Keratinocyte (primary cell): ENCODE measurements around the gene PXN. TPM values are rescaled to one million over a fixed set of nuclear protein-coding genes. Genes with fewer than 3 reads are reported as not detected.

Source experiments
- DNase-seq: peaks from one replicate; pipeline ENCODE4 v3.0.0-alpha.2; 2011; ENCODE audit warnings: low read depth, missing footprints, low spot score
- FAIRE-seq: peaks from 2 replicates; lab custom pipeline; 2011; peaks lifted over from hg19 to GRCh38; lab: Jason Lieb, UNC
- H2AFZ ChIP-seq: 2 replicates; pipeline ENCODE4 v1.6.0; 2012; ENCODE audit warnings: low read length, control low read depth, inconsistent platforms; ENCODE audit not compliant: control insufficient read depth
- H3K27ac ChIP-seq: 2 replicates; pipeline ENCODE4 v1.5.1; 2011; ENCODE audit warnings: low read length; ENCODE audit not compliant: control insufficient read depth, insufficient read depth
- H3K27me3 ChIP-seq: 3 replicates; pipeline ENCODE4 v1.6.0; 2011; ENCODE audit warnings: low read length; ENCODE audit not compliant: control insufficient read depth, insufficient read depth; ENCODE audit errors: extremely low read depth
- H3K36me3 ChIP-seq, 2 experiments: 2 replicates in 1 of 2; 3 replicates in 1 of 2; pipeline ENCODE4 v1.5.1; 2011; ENCODE audit warnings: low read length in 2 of 2, mild to moderate bottlenecking in 1 of 2; ENCODE audit not compliant: control insufficient read depth in 2 of 2, insufficient read depth in 2 of 2; ENCODE audit errors: extremely low read depth in 1 of 2
- H3K4me1 ChIP-seq: 3 replicates; pipeline ENCODE4 v1.5.1; 2011; ENCODE audit warnings: low read length; ENCODE audit not compliant: control insufficient read depth, insufficient read depth; ENCODE audit errors: extremely low read depth
- H3K4me2 ChIP-seq: 3 replicates; pipeline ENCODE4 v1.6.0; 2011; ENCODE audit warnings: low read depth, low read length; ENCODE audit not compliant: control insufficient read depth, insufficient read depth; ENCODE audit errors: extremely low read depth
- H3K4me3 ChIP-seq, 3 experiments: fragments of 200-600 bp in 1 of 3; sonication (generic) in 1 of 3; 2 replicates in 2 of 3; 3 replicates in 1 of 3; pipeline ENCODE4 v1.5.1; 2011 to 2016; ENCODE audit warnings: low read length in 3 of 3, mild to moderate bottlenecking in 3 of 3, control low read depth in 2 of 3, inconsistent platforms in 1 of 3, low read depth in 1 of 3, mixed read lengths in 1 of 3, mixed run types in 1 of 3, moderate library complexity in 1 of 3; ENCODE audit not compliant: control insufficient read depth in 2 of 3, insufficient read depth in 2 of 3; ENCODE audit errors: extremely low read depth in 1 of 3
- H3K79me2 ChIP-seq: 2 replicates; pipeline ENCODE4 v1.6.0; 2012; ENCODE audit warnings: low read length; ENCODE audit not compliant: control insufficient read depth, insufficient read depth
- H3K9ac ChIP-seq: 3 replicates; pipeline ENCODE4 v1.6.0; 2011; ENCODE audit warnings: low read length; ENCODE audit not compliant: control insufficient read depth, insufficient read depth; ENCODE audit errors: extremely low read depth
- H3K9me1 ChIP-seq: 3 replicates; pipeline ENCODE4 v1.6.0; 2011; ENCODE audit warnings: low read length; ENCODE audit not compliant: control insufficient read depth, insufficient read depth; ENCODE audit errors: extremely low read depth
- H3K9me3 ChIP-seq: 2 replicates; pipeline ENCODE4 v1.5.1; 2012; ENCODE audit warnings: low read depth, low read length; ENCODE audit not compliant: control insufficient read depth
- H4K20me1 ChIP-seq: 3 replicates; pipeline ENCODE4 v1.6.0; 2011; ENCODE audit warnings: low read length; ENCODE audit not compliant: control insufficient read depth, insufficient read depth; ENCODE audit errors: extremely low read depth
- EZH2 ChIP-seq: IDR thresholded peaks from one replicate; pipeline ENCODE4 v1.6.1; 2012; ENCODE audit warnings: inconsistent platforms, mild to moderate bottlenecking, low read length, moderate library complexity
- dilution Hi-C: fragments of 300-500 bp; cut with MboI; formaldehyde crosslinking; loops from one replicate; pipeline ENCODE4 v1.7.0; 2020; ENCODE audit warnings: low sequenced_read_pairs; ENCODE audit not compliant: extremely low pct_ligation_motif_present
- polyA plus RNA-seq, 5 experiments: library from polyadenylated mRNA; depleted of rRNA in 3 of 5; stranded (reverse) in 3 of 5; stranded (forward) in 1 of 5; unstranded in 1 of 5; fragments of >200 nt; gene quantifications; 1 replicate in 1 of 5; 2 replicates in 3 of 5; 3 replicates in 1 of 5; pipeline versions ENCODE4 v1.2.1 to v1.2.3, GENCODE V29; 2011 to 2012; ENCODE audit warnings: missing spikeins in 2 of 5, low read depth in 1 of 5, low replicate concordance in 1 of 5
- TF ChIP-seq, protein P1 (sequence below), 3 experiments: IDR thresholded peaks in 1 of 3; conservative IDR thresholded peaks in 1 of 3; optimal IDR thresholded peaks in 1 of 3; 2 replicates in 2 of 3; 3 replicates in 1 of 3; pipeline versions ENCODE3 to v1.5.1; 2011; ENCODE audit warnings: low read length in 3 of 3, mild to moderate bottlenecking in 3 of 3, moderate library complexity in 2 of 3, control low read depth in 1 of 3, inconsistent platforms in 1 of 3; ENCODE audit not compliant: insufficient read depth in 2 of 3; ENCODE audit errors: extremely low read depth in 1 of 3

Gene PXN
- polyA plus RNA-seq, 1 donor (not counting 4 experiments of a cell fraction or from before 2014, with no cell fraction given): 114 TPM

DNA sequence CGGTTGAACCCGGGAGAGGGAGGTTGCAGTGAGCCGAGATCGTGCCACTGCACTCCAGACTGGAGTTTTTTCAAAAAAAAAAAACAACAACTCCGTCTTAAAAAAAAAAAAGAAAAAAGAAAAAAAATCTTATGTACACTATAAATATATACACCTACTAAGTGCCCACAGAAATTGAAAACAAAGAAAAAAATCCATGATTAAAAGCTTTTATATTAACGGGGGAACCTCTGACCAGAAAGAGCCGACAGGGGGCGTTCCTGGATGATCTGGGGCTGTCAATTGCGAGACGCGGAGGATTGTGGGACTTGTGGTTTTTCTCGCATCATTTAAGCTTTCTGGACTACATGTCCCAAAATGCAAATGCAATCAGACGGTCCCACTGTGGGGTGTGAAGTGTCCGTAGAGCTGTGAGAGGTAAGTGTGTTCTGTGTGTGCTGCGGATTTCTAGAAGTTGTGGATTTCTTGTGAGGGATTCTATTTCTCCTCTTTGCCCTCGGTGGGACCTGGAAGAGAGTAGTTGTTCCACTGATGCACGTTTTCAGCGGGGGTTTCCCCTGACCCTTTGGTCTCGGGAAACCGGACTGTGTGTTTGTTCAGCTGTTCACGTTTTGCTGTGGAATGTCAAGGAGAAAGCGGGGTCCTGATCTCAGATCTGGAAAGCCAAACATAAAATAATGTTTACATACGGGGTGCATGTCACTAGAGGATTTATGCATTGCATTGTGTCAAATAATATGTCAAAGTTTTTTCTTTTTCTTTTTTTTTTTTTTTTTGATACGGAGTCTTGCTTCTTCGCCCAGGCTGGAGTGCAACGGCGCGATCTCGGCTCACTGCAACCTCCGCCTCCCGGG, 36.7 kb upstream of the PXN start, which contains the start of gene SIRT4:
TSS of gene SIRT4 (plus strand) at position 360 of the 854 bp plus-strand sequence. CDS start 1,241 bp downstream, outside the sequence.
- H4K20me1 ChIP-seq: no peaks in the 10 kb centered on the region
- H3K4me1 ChIP-seq: no peaks in the 10 kb centered on the region
- H3K4me3 ChIP-seq: peak within 1 kb of the TSS; percentile 75 to 99 (median 82)
- H3K36me3 ChIP-seq: no peaks in the 10 kb centered on the region
- no peak for TF ChIP-seq EZH2
- TF ChIP-seq, protein P1, sequence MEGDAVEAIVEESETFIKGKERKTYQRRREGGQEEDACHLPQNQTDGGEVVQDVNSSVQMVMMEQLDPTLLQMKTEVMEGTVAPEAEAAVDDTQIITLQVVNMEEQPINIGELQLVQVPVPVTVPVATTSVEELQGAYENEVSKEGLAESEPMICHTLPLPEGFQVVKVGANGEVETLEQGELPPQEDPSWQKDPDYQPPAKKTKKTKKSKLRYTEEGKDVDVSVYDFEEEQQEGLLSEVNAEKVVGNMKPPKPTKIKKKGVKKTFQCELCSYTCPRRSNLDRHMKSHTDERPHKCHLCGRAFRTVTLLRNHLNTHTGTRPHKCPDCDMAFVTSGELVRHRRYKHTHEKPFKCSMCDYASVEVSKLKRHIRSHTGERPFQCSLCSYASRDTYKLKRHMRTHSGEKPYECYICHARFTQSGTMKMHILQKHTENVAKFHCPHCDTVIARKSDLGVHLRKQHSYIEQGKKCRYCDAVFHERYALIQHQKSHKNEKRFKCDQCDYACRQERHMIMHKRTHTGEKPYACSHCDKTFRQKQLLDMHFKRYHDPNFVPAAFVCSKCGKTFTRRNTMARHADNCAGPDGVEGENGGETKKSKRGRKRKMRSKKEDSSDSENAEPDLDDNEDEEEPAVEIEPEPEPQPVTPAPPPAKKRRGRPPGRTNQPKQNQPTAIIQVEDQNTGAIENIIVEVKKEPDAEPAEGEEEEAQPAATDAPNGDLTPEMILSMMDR (optimal IDR thresholded peaks at IDR 0.05 in 1 of 3, IDR thresholded peaks at IDR 0.05 in 1 of 3, conservative IDR thresholded peaks at IDR 0.05 in 1 of 3; ENCODE audit: extremely low read depth in 1 of 3, insufficient read depth in 2 of 3, low read length in 3 of 3): peak; percentile 67 to 90 (median 70)
- no peaks in the 10 kb centered on the region for H3K79me2 ChIP-seq
- peak; percentile 71 for DNase-seq
- peak within 1 kb of the TSS; percentile 91 for H3K9ac ChIP-seq
- H3K9me3 ChIP-seq: no peaks in the 10 kb centered on the region
- peak within 1 kb of the TSS; percentile 100 for H2AFZ ChIP-seq
- peak within 1 kb of the TSS; percentile 55 for H3K27ac ChIP-seq
- H3K27me3 ChIP-seq: no peaks in the 10 kb centered on the region
- dilution Hi-C loops: no loop called here
- FAIRE-seq: peak; percentile 74
- no peaks in the 10 kb centered on the region for H3K9me1 ChIP-seq
- H3K4me2 ChIP-seq: peak within 1 kb of the TSS; percentile 84

- Histone ChIP-seq H3K9ac (peak within 1 kb of the TSS; percentile 98), H3K9me3 (no peaks in the 10 kb centered on the region)
These were observed 27.4 kb upstream of the PXN start, which contains the start of gene RNU4-1 for GRCh38 chr12:120292661-120293531. TSS of gene RNU4-1 (minus strand) at chr12:120293237.

More at GRCh38 chr12:120292661-120293531, 27.4 kb upstream of the PXN start, which contains the start of gene RNU4-1:
- no peaks in the 10 kb centered on the region for H3K9me1 ChIP-seq
- peak within 1 kb of the TSS; percentile 100 for H3K27ac ChIP-seq
- TF ChIP-seq, protein P1 (optimal IDR thresholded peaks at IDR 0.05 in 1 of 3, IDR thresholded peaks at IDR 0.05 in 1 of 3, conservative IDR thresholded peaks at IDR 0.05 in 1 of 3; ENCODE audit: extremely low read depth in 1 of 3, insufficient read depth in 2 of 3, low read length in 3 of 3): no peak
- DNase-seq (peak; percentile 50), FAIRE-seq (no peak)
- H3K4me2 ChIP-seq: peak within 1 kb of the TSS; percentile 91
- no peaks in the 10 kb centered on the region for H3K36me3 ChIP-seq
- peaks cover 7% of the 10 kb centered on the region for H3K4me1 ChIP-seq
- peak within 1 kb of the TSS; percentile 45 to 78 (median 73) for H3K4me3 ChIP-seq
- no peaks in the 10 kb centered on the region for H4K20me1 ChIP-seq
- H2AFZ ChIP-seq: peak within 1 kb of the TSS; percentile 72
- dilution Hi-C loops: no loop called here
- no peaks in the 10 kb centered on the region for H3K27me3 ChIP-seq
- H3K79me2 ChIP-seq: no peaks in the 10 kb centered on the region
